A549 (cell line): Measurements from ENCODE around the gene CFAP46.

ENCODE experiments used
- BHLHE40 ChIP-seq: IDR thresholded peaks from 2 replicates; pipeline ENCODE4 v1.6.1; 2012; ENCODE audit warnings: low read depth, low read length, inconsistent platforms
- KDM1A ChIP-seq: fragments of 200-600 bp; sonication (generic); IDR thresholded peaks from 2 replicates; pipeline ENCODE4 v1.6.1; 2016; ENCODE audit warnings: low read depth, mild to moderate bottlenecking
- MYC ChIP-seq: IDR thresholded peaks from 2 replicates; pipeline ENCODE4 v1.6.1; 2012; ENCODE audit warnings: mild to moderate bottlenecking, inconsistent platforms, low read length, improper control_type of control experiment, borderline replicate concordance
- POLR2A ChIP-seq: IDR thresholded peaks from 2 replicates; pipeline ENCODE4 v1.6.1; 2012; ENCODE audit warnings: mild to moderate bottlenecking, low read length
- RAD21 ChIP-seq, 2 experiments: fragments of >200 bp in 1 of 2; sonication (Bioruptor Twin) in 1 of 2; formaldehyde crosslinking in 1 of 2; IDR thresholded peaks in 1 of 2; conservative IDR thresholded peaks in 1 of 2; 2 replicates in 1 of 2; 3 replicates in 1 of 2; pipeline ENCODE4 v1.6.1; 2012 to 2018; ENCODE audit warnings: inconsistent platforms in 1 of 2
- ZFP36 ChIP-seq: fragments of 450-650 bp; IDR thresholded peaks from 2 replicates; pipeline ENCODE4 v1.6.1; 2014; ENCODE audit warnings: borderline replicate concordance; ENCODE audit not compliant: partially characterized antibody
- ZSCAN20 ChIP-seq: fragments of 250-450 bp; sonication (Bioruptor Pico); IDR thresholded peaks from 2 replicates; pipeline ENCODE4 v1.8.0; 2022; ENCODE audit warnings: mild to moderate bottlenecking, moderate library complexity
- TF ChIP-seq, protein P1 (sequence below): fragments of >200 bp; sonication (Bioruptor Twin); formaldehyde crosslinking; IDR thresholded peaks from 2 replicates; pipeline ENCODE4 v1.6.1; 2016
- TF ChIP-seq, protein P2 (sequence below): fragments of >200 bp; sonication (Bioruptor Twin); formaldehyde crosslinking; IDR thresholded peaks from 3 replicates; pipeline ENCODE4 v1.5.1; 2016
- TF ChIP-seq, protein P3 (sequence below): fragments of 200-600 bp; sonication (generic); IDR thresholded peaks from 2 replicates; pipeline ENCODE4 v1.6.1; 2016; ENCODE audit warnings: antibody characterized with exemption, mild to moderate bottlenecking, moderate library complexity

DNA sequence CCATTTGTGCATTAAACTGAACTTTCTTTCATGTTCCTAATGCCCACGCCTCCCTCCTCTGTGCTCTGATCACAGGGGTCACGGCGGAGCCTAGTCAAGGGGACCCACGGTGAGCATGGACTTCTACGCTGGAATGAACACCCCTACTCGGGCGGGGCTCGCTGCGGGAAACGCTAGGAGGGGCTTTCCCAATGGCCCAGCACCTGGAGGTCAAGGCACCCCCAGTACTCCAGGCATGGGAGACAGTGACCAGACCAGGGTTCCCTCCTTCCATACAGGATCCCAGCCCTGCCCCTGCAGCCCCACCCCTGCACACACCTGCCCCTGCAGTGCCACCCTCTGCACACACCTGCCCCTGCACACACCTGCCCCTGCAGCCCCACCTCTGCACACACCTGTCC is 129.4 kb downstream of the CFAP46 start:
- no peak for TF ChIP-seq POLR2A
- TF ChIP-seq KDM1A = no peak
- TF ChIP-seq, protein P1, sequence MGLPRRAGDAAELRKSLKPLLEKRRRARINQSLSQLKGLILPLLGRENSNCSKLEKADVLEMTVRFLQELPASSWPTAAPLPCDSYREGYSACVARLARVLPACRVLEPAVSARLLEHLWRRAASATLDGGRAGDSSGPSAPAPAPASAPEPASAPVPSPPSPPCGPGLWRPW = no peak
- no peak for TF ChIP-seq MYC
- TF ChIP-seq ZSCAN20 (CRISPR knock-in tag) = no peak
- TF ChIP-seq, protein P2, sequence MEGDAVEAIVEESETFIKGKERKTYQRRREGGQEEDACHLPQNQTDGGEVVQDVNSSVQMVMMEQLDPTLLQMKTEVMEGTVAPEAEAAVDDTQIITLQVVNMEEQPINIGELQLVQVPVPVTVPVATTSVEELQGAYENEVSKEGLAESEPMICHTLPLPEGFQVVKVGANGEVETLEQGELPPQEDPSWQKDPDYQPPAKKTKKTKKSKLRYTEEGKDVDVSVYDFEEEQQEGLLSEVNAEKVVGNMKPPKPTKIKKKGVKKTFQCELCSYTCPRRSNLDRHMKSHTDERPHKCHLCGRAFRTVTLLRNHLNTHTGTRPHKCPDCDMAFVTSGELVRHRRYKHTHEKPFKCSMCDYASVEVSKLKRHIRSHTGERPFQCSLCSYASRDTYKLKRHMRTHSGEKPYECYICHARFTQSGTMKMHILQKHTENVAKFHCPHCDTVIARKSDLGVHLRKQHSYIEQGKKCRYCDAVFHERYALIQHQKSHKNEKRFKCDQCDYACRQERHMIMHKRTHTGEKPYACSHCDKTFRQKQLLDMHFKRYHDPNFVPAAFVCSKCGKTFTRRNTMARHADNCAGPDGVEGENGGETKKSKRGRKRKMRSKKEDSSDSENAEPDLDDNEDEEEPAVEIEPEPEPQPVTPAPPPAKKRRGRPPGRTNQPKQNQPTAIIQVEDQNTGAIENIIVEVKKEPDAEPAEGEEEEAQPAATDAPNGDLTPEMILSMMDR = no peak
- no peak for TF ChIP-seq ZFP36
- TF ChIP-seq BHLHE40 = no peak
- TF ChIP-seq, protein P3, sequence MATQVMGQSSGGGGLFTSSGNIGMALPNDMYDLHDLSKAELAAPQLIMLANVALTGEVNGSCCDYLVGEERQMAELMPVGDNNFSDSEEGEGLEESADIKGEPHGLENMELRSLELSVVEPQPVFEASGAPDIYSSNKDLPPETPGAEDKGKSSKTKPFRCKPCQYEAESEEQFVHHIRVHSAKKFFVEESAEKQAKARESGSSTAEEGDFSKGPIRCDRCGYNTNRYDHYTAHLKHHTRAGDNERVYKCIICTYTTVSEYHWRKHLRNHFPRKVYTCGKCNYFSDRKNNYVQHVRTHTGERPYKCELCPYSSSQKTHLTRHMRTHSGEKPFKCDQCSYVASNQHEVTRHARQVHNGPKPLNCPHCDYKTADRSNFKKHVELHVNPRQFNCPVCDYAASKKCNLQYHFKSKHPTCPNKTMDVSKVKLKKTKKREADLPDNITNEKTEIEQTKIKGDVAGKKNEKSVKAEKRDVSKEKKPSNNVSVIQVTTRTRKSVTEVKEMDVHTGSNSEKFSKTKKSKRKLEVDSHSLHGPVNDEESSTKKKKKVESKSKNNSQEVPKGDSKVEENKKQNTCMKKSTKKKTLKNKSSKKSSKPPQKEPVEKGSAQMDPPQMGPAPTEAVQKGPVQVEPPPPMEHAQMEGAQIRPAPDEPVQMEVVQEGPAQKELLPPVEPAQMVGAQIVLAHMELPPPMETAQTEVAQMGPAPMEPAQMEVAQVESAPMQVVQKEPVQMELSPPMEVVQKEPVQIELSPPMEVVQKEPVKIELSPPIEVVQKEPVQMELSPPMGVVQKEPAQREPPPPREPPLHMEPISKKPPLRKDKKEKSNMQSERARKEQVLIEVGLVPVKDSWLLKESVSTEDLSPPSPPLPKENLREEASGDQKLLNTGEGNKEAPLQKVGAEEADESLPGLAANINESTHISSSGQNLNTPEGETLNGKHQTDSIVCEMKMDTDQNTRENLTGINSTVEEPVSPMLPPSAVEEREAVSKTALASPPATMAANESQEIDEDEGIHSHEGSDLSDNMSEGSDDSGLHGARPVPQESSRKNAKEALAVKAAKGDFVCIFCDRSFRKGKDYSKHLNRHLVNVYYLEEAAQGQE = no peak
- TF ChIP-seq RAD21 (conservative IDR thresholded peaks at IDR 0.05 in 1 of 2, IDR thresholded peaks at IDR 0.05 in 1 of 2) = no peak
